K562 (cell line): ENCODE measurements around the gene GRIP1. TPM values are rescaled to one million over a fixed set of nuclear protein-coding genes. Genes with fewer than 3 reads are reported as not detected.
A peak's percentile ranks its signal among the peaks of the same experiment; 100 is the strongest.

ENCODE experiments used
- ATAC-seq: fragments of 200-7000 bp; cut with Tn5 transposase; 3 replicates; pipeline ENCODE4 v1.9.1; 2020; ENCODE audit warnings: moderate library complexity
- BruUV-seq: library from RNA; stranded (reverse); fragments of 400-500 nt; replicated peaks from 2 replicates; lab custom pipeline; 2021; lab: Mats Ljungman, UMichigan
- CTCF ChIA-PET: fragments of 300-600 bp; formaldehyde crosslinking; extraction: SDS; loops from one replicate; lab custom pipeline; 2021; ENCODE audit warnings: low intra/inter-chr PET ratio; lab: Yijun Ruan, JAX
- POLR2A ChIA-PET: fragments of 300-600, 350-650 bp; sonication (Branson Sonifier 250); formaldehyde crosslinking; extraction: SDS; loops from one replicate; lab custom pipeline; 2021; ENCODE audit warnings: antibody characterized with exemption, inconsistent platforms; lab: Yijun Ruan, JAX
- DNase-seq, 4 experiments: peaks; one replicate each; pipeline versions ENCODE4 v3.0.0 to v3.0.0-alpha.2; 2011 to 2018; ENCODE audit warnings: low spot score in 3 of 4, mixed read lengths in 3 of 4; ENCODE audit errors: extremely low read depth in 1 of 4
- FAIRE-seq: peaks from 2 replicates; lab custom pipeline; 2011; peaks lifted over from hg19 to GRCh38; lab: Jason Lieb, UNC
- H2AFZ ChIP-seq: 2 replicates; pipeline ENCODE4 v1.6.0; 2011; ENCODE audit warnings: low read depth, low read length, control low read depth, inconsistent platforms
- H3K27ac ChIP-seq: fragments of 200-600 bp; 3 replicates; pipeline ENCODE4 v1.8.0; 2011; ENCODE audit warnings: low read depth, mild to moderate bottlenecking, control low read depth, inconsistent platforms, low read length, moderate library complexity, mixed read lengths; ENCODE audit errors: extremely low read depth
- H3K27me3 ChIP-seq, 2 experiments: fragments of 300-600 bp in 1 of 2; 2 replicates in 1 of 2; 3 replicates in 1 of 2; pipeline versions ENCODE4 v1.6.0 to v1.8.0; 2011; ENCODE audit warnings: inconsistent platforms in 2 of 2, low read length in 2 of 2, mild to moderate bottlenecking in 1 of 2, mixed read lengths in 1 of 2, moderate library complexity in 1 of 2; ENCODE audit not compliant: control insufficient read depth in 2 of 2, insufficient read depth in 2 of 2
- H3K36me3 ChIP-seq: fragments of 300-600 bp; 3 replicates; pipeline ENCODE4 v1.8.0; 2011; ENCODE audit warnings: mild to moderate bottlenecking, low read length, inconsistent platforms; ENCODE audit not compliant: control insufficient read depth, insufficient read depth
- H3K4me1 ChIP-seq, 2 experiments: fragments of 200-600 bp in 1 of 2; replicated peaks in 1 of 2; 2 replicates in 1 of 2; 3 replicates in 1 of 2; pipeline versions ENCODE4 v1.5.1 to v1.8.0; 2011; ENCODE audit warnings: inconsistent platforms in 2 of 2, low read length in 2 of 2, mild to moderate bottlenecking in 1 of 2, mixed read lengths in 1 of 2, moderate library complexity in 1 of 2; ENCODE audit not compliant: control insufficient read depth in 2 of 2, insufficient read depth in 2 of 2
- H3K4me2 ChIP-seq: 2 replicates; pipeline ENCODE4 v1.6.1; 2011; ENCODE audit warnings: low read length, control low read depth, inconsistent platforms, mixed read lengths; ENCODE audit not compliant: insufficient read depth
- H3K4me3 ChIP-seq: fragments of 200-600 bp; sonication (generic), shearing (Covaris generic); 2 replicates; pipeline ENCODE4 v1.5.1; 2016; ENCODE audit warnings: control low read depth, inconsistent platforms
- H3K79me2 ChIP-seq: fragments of 200-600 bp; 3 replicates; pipeline ENCODE4 v1.8.0; 2011; ENCODE audit warnings: low read length, inconsistent platforms; ENCODE audit not compliant: control insufficient read depth, insufficient read depth
- H3K9ac ChIP-seq, 2 experiments: 2 replicates each; pipeline versions ENCODE4 v1.6.0 to v1.6.1; 2011; ENCODE audit warnings: low read depth in 2 of 2, low read length in 2 of 2, control low read depth in 1 of 2, inconsistent platforms in 1 of 2, mild to moderate bottlenecking in 1 of 2, mixed read lengths in 1 of 2; ENCODE audit not compliant: insufficient read depth in 1 of 2
- H3K9me1 ChIP-seq: one replicate; pipeline ENCODE4 v1.6.0; 2011; ENCODE audit warnings: inconsistent platforms, mild to moderate bottlenecking, low read length, moderate library complexity; ENCODE audit not compliant: control insufficient read depth, insufficient read depth
- H3K9me3 ChIP-seq: replicated peaks from 2 replicates; pipeline ENCODE4 v1.5.1; 2011; ENCODE audit warnings: low read depth, low read length, inconsistent platforms; ENCODE audit not compliant: control insufficient read depth, insufficient read depth
- H4K20me1 ChIP-seq: replicated peaks from 2 replicates; pipeline ENCODE4 v1.6.1; 2011; ENCODE audit warnings: low read length, inconsistent platforms, mixed read lengths; ENCODE audit not compliant: control insufficient read depth, insufficient read depth
- CTCF ChIP-seq, 3 experiments: IDR thresholded peaks in 2 of 3; conservative IDR thresholded peaks in 1 of 3; 2 replicates each; pipeline ENCODE4 v1.5.1; 2011 to 2012; ENCODE audit warnings: low read length in 3 of 3, mild to moderate bottlenecking in 3 of 3, control low read depth in 2 of 3, improper control_type of control experiment in 1 of 3, inconsistent platforms in 1 of 3, low read depth in 1 of 3, mixed read lengths in 1 of 3, moderate library complexity in 1 of 3; ENCODE audit not compliant: insufficient read depth in 2 of 3
- FOSL1 ChIP-seq: fragments of 200-800 bp; sonication (Bioruptor generic); conservative IDR thresholded peaks from 2 replicates; pipeline ENCODE4 v1.6.1; 2016; ENCODE audit warnings: missing genetic modification characterization, missing compliant biosample characterization
- MIER1 ChIP-seq: fragments of 450-650 bp; IDR thresholded peaks from 2 replicates; pipeline ENCODE4 v1.6.1; 2016; ENCODE audit warnings: antibody characterized with exemption, mild to moderate bottlenecking, low read depth
- NFIC ChIP-seq: fragments of 450-650 bp; IDR thresholded peaks from 2 replicates; pipeline ENCODE4 v1.6.1; 2017; ENCODE audit warnings: mild to moderate bottlenecking, inconsistent platforms
- RAD21 ChIP-seq, 2 experiments: fragments of 250-450 bp in 1 of 2; fragments of 450-650 bp in 1 of 2; sonication (Bioruptor Pico) in 1 of 2; formaldehyde crosslinking in 1 of 2; IDR thresholded peaks in 1 of 2; conservative IDR thresholded peaks in 1 of 2; 2 replicates each; pipeline versions ENCODE4 v1.4.0 to v1.8.0; 2020 to 2022; ENCODE audit warnings: mild to moderate bottlenecking in 2 of 2, moderate library complexity in 1 of 2
- SMARCB1 ChIP-seq: IDR thresholded peaks from 2 replicates; pipeline ENCODE4 v1.6.1; 2011; ENCODE audit warnings: improper control_type of control experiment, low read depth; ENCODE audit not compliant: insufficient read length
- SUPT5H ChIP-seq: fragments of 450-650 bp; IDR thresholded peaks from 2 replicates; pipeline ENCODE4 v1.6.1; 2016
- ZNF75A ChIP-seq: fragments of 450-650 bp; formaldehyde crosslinking; IDR thresholded peaks from 2 replicates; pipeline ENCODE4 v1.4.0; 2020; ENCODE audit warnings: mild to moderate bottlenecking
- WGBS: fragments of 100-300 bp; shearing (Covaris generic); methylation state at CpG from one replicate; pipeline ENCODE4 v1.1.6; 2016; ENCODE audit warnings: low coverage, mixed read lengths; ENCODE audit not compliant: insufficient coverage; ENCODE audit errors: missing lambda C conversion rate; 5-methylcytosine and 5-hydroxymethylcytosine counted together
- in situ Hi-C: fragments of 300-500 bp; cut with MboI; formaldehyde crosslinking; loops from 4 replicates; pipeline ENCODE4 v1.15.0; 2018; ENCODE audit warnings: inconsistent platforms, mixed read lengths
- intact Hi-C: fragments of 100-400 bp; cut with micrococcal nuclease; formaldehyde crosslinking; loops from 2 replicates; pipeline ENCODE4 v1.14.2; 2022
- polyA plus RNA-seq, 8 experiments: library from polyadenylated mRNA; depleted of rRNA in 4 of 8; stranded (reverse) in 5 of 8; unstranded in 3 of 8; fragments of >200 nt; fragmentation: Nextera tagmentation in 2 of 8; fragmentation: Illumina TruSeq in 1 of 8; extraction: Ambion mirVana in 2 of 8; extraction: Trizol in 1 of 8; gene quantifications; 2 replicates each; pipeline versions ENCODE4 v1.2.1 to v1.2.3, GENCODE V29; 2011 to 2014; ENCODE audit warnings: inconsistent platforms in 1 of 8, missing spikeins in 1 of 8
- total RNA-seq, 7 experiments: library from RNA; depleted of rRNA in 6 of 7; stranded (reverse); fragments of >200 nt in 6 of 7; fragmentation: Illumina TruSeq in 2 of 7; extraction: Trizol in 2 of 7; gene quantifications; 2 replicates each; pipeline versions ENCODE4 v1.2.1 to v1.2.3, GENCODE V29; 2011 to 2021; ENCODE audit warnings: low replicate concordance in 1 of 7
- TF ChIP-seq, protein P1 (sequence below): fragments of 450-650 bp; formaldehyde crosslinking; IDR thresholded peaks from 2 replicates; pipeline ENCODE4 v1.4.0; 2020; ENCODE audit warnings: mild to moderate bottlenecking, moderate library complexity

Gene GRIP1
- total and polyA plus RNA-seq, 9 of the 15 experiments (the other 6 are each of a cell fraction or from before 2014, with no cell fraction given), result 0.28 to 1.2 (median 0.45) TPM

DNA sequence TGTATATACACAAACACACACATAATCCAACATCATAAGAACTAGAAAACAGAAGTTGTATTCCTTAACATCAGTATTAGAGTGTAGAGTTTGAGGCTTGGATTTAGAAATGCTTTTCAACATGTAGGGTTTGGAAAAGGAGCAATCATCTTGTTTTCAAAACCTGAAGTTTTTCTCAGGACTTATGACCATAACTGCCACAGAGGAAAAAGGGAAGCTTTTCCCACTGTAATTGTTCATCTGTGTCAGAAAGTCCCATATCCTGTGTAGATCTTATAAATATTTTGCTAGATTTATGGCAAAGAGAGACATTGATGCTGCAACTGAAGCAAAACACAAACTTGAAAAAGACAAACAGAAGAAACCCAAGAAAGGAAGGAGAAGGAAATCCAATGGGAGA is 115.7 kb downstream of the GRIP1 start:
- H3K9me1 ChIP-seq, result no peaks in the 10 kb centered on the region

GRCh38 chr12:66555113-66555512 is 123.8 kb downstream of the GRIP1 start:
- Histone ChIP-seq H3K27me3 (no peaks in the 10 kb centered on the region), H3K9ac (no peak overlapping the region), H3K4me1 (no peaks in the 10 kb centered on the region), H3K36me3 (no peaks in the 10 kb centered on the region), H3K4me3 (no peak overlapping the region), H3K9me1 (no peaks in the 10 kb centered on the region), H3K4me2 (no peak overlapping the region), H3K9me3 (no peaks in the 10 kb centered on the region), H2AFZ (no peak overlapping the region), H4K20me1 (no peaks in the 10 kb centered on the region), H3K79me2 (no peaks in the 10 kb centered on the region), H3K27ac (no peak overlapping the region)
- POLR2A ChIA-PET, result no interaction called here
- no peak for FAIRE-seq
- CTCF ChIA-PET, result no interaction called here
- DNase-seq, result peak in 1 of 4 experiments; percentile 3
- no peak for ATAC-seq
- BruUV-seq, result no TSS peak
- WGBS, result 6% methylated on average over 3 of the region's 3 CpGs
- TF ChIP-seq RAD21 (CRISPR knock-in tag; conservative IDR thresholded peaks at IDR 0.05 in 1 of 2, IDR thresholded peaks at IDR 0.05 in 1 of 2) (peak; percentile 35 to 82; a peak in 3 of 4 replicates), NFIC (peak; percentile 51), SUPT5H (no peak), SMARCB1 (no peak), CTCF (IDR thresholded peaks at IDR 0.05 in 2 of 3, conservative IDR thresholded peaks at IDR 0.05 in 1 of 3; ENCODE audit: insufficient read depth in 2 of 3, low read depth in 1 of 3, low read length in 3 of 3) (peak in 1 of 3 experiments; percentile 28; a peak in 2 of 6 replicates), FOSL1 (tag) (0 out of 2 replicates have a peak, but pooled peaks have one; percentile 15)
- TF ChIP-seq, protein P1, sequence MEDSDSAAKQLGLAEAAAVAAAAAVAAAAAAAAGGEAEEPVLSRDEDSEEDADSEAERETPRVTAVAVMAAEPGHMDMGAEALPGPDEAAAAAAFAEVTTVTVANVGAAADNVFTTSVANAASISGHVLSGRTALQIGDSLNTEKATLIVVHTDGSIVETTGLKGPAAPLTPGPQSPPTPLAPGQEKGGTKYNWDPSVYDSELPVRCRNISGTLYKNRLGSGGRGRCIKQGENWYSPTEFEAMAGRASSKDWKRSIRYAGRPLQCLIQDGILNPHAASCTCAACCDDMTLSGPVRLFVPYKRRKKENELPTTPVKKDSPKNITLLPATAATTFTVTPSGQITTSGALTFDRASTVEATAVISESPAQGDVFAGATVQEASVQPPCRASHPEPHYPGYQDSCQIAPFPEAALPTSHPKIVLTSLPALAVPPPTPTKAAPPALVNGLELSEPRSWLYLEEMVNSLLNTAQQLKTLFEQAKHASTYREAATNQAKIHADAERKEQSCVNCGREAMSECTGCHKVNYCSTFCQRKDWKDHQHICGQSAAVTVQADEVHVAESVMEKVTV, result peak; percentile 46; the same call in 1 of the 2 replicates
- intact Hi-C loops, result no loop called here
- in situ Hi-C loops, result no loop called here

More for the DNA sequence above, 115.7 kb downstream of the GRIP1 start:
- TF ChIP-seq MIER1, result no peak
- peak; percentile 90 for TF ChIP-seq ZNF75A (CRISPR knock-in tag)
- TF ChIP-seq, all 486 proteins: peak for 1
- CTCF ChIA-PET, result no interaction called here
- FAIRE-seq, result no peak
- Histone ChIP-seq H2AFZ (no peak overlapping the region), H3K4me2 (no peak overlapping the region), H3K27ac (no peak overlapping the region), H3K4me3 (no peak overlapping the region), H3K36me3 (no peaks in the 10 kb centered on the region), H3K27me3 (no peaks in the 10 kb centered on the region), H4K20me1 (no peaks in the 10 kb centered on the region), H3K79me2 (no peaks in the 10 kb centered on the region), H3K9me3 (no peaks in the 10 kb centered on the region), H3K9ac (no peak overlapping the region), H3K4me1 (no peaks in the 10 kb centered on the region)
- DNase-seq, result no peak
- intact Hi-C loops, result no loop called here
- POLR2A ChIA-PET, result no interaction called here
- no TSS peak for BruUV-seq
- ATAC-seq, result no peak
- in situ Hi-C loops, result no loop called here
